HepG2 (cell line): ENCODE results near the gene TBC1D22A. TPM values are rescaled to one million over a fixed set of nuclear protein-coding genes. Genes with fewer than 3 reads are reported as not detected.

ENCODE experiments used
- ASH2L ChIP-seq: fragments of 300-600, 200-600 bp; sonication (generic); IDR thresholded peaks from 2 replicates; pipeline ENCODE4 v1.7.0; 2017; ENCODE audit warnings: low read depth, mild to moderate bottlenecking, moderate library complexity, mixed read lengths, low read length; ENCODE audit not compliant: insufficient read length
- KLF16 ChIP-seq, 2 experiments: sonication (generic) in 1 of 2; formaldehyde crosslinking in 1 of 2; IDR thresholded peaks; 2 replicates each; pipeline versions ENCODE4 v1.6.1 to v1.8.0; 2016 to 2023; ENCODE audit warnings: missing genetic modification reagents in 2 of 2, missing compliant biosample characterization in 1 of 2
- RNF2 ChIP-seq: fragments of 450-650 bp; conservative IDR thresholded peaks from 2 replicates; pipeline ENCODE4 v1.6.1; 2016; ENCODE audit warnings: low read depth
- RNF219 ChIP-seq: sonication (generic); formaldehyde crosslinking; IDR thresholded peaks from 2 replicates; pipeline ENCODE4 v1.5.0; 2020; ENCODE audit warnings: mild to moderate bottlenecking, missing genetic modification reagents
- SCMH1 ChIP-seq: sonication (generic); formaldehyde crosslinking; IDR thresholded peaks from 2 replicates; pipeline ENCODE4 v1.9.0; 2021; ENCODE audit warnings: missing genetic modification reagents, mild to moderate bottlenecking, borderline replicate concordance
- SMAD9 ChIP-seq: sonication (generic); formaldehyde crosslinking; IDR thresholded peaks from 2 replicates; pipeline ENCODE4 v1.5.1; 2020; ENCODE audit warnings: mild to moderate bottlenecking, missing genetic modification reagents
- STAT6 ChIP-seq: sonication (generic); formaldehyde crosslinking; IDR thresholded peaks from 2 replicates; pipeline ENCODE4 v1.4.0; 2020; ENCODE audit warnings: missing genetic modification reagents, mild to moderate bottlenecking, borderline replicate concordance
- TCF12 ChIP-seq, 2 experiments: fragments of 450-650 bp in 1 of 2; sonication (generic) in 1 of 2; formaldehyde crosslinking in 1 of 2; IDR thresholded peaks; 2 replicates each; pipeline versions ENCODE4 v1.6.1 to v1.8.0; 2017 to 2022; ENCODE audit warnings: antibody characterized with exemption in 1 of 2, mild to moderate bottlenecking in 1 of 2, missing genetic modification reagents in 1 of 2, moderate library complexity in 1 of 2
- TCF7 ChIP-seq: sonication (generic); IDR thresholded peaks from 2 replicates; pipeline ENCODE4 v1.6.1; 2016; ENCODE audit warnings: antibody characterized with exemption, low read depth
- WIZ ChIP-seq: sonication (generic); formaldehyde crosslinking; IDR thresholded peaks from 2 replicates; pipeline ENCODE4 v1.5.1; 2020; ENCODE audit warnings: mild to moderate bottlenecking, missing genetic modification reagents
- ZNF207 ChIP-seq: fragments of 450-650 bp; IDR thresholded peaks from 2 replicates; pipeline ENCODE4 v1.6.1; 2016; ENCODE audit warnings: antibody characterized with exemption, borderline replicate concordance
- ZNF275 ChIP-seq: sonication (generic); formaldehyde crosslinking; IDR thresholded peaks from 2 replicates; pipeline ENCODE4 v1.8.0; 2022; ENCODE audit warnings: missing genetic modification reagents, mild to moderate bottlenecking, inconsistent platforms, borderline replicate concordance
- ZNF280B ChIP-seq: sonication (generic); formaldehyde crosslinking; IDR thresholded peaks from 2 replicates; pipeline ENCODE4 v1.5.0; 2020; ENCODE audit warnings: missing genetic modification reagents, mild to moderate bottlenecking, borderline replicate concordance
- ZNF512B ChIP-seq: sonication (generic); formaldehyde crosslinking; IDR thresholded peaks from 2 replicates; pipeline ENCODE4 v1.5.1; 2020; ENCODE audit warnings: missing genetic modification reagents, mild to moderate bottlenecking, borderline replicate concordance
- ZNF766 ChIP-seq: sonication (generic); formaldehyde crosslinking; IDR thresholded peaks from 2 replicates; pipeline ENCODE4 v1.5.0; 2020; ENCODE audit warnings: missing genetic modification reagents, borderline replicate concordance
- polyA plus RNA-seq, 8 experiments: library from polyadenylated mRNA; depleted of rRNA in 3 of 8; stranded (reverse) in 7 of 8; unstranded in 1 of 8; fragments of >200 nt; fragmentation: Illumina TruSeq in 4 of 8; extraction: Trizol in 4 of 8; gene quantifications; 2 replicates each; pipeline versions ENCODE4 v1.2.1 to v1.2.3, GENCODE V29; 2011 to 2016; ENCODE audit warnings: low read depth in 4 of 8, missing spikeins in 1 of 8, mixed read lengths in 1 of 8; ENCODE audit not compliant: insufficient read depth in 1 of 8
- total RNA-seq, 5 experiments: library from RNA; depleted of rRNA; stranded (reverse); fragments of >200 nt; fragmentation: Illumina TruSeq; extraction: Trizol; gene quantifications; 2 replicates each; pipeline ENCODE4 v1.2.3, GENCODE V29; 2016; ENCODE audit warnings: low read depth in 1 of 5

Gene TBC1D22A
- total and polyA plus RNA-seq, 2 of the 13 experiments (the other 11 are each of a cell fraction or from before 2014, with no cell fraction given) = 17.3 to 18.0 TPM

GRCh38 chr22:46739094-46739870 lies 23.2 kb upstream of the TBC1D22A start (continued):
- TF ChIP-seq ZNF280B (CRISPR knock-in tag) (peak; percentile 53; the same call in 1 of the 2 replicates), ZNF275 (CRISPR knock-in tag) (no peak), WIZ (CRISPR knock-in tag) (no peak), KLF16 (CRISPR knock-in tag; IDR thresholded peaks at IDR 0.05) (0 out of 4 replicates have a peak, but pooled peaks of 1 of the 2 experiments have one; percentile 9), RNF219 (CRISPR knock-in tag) (no peak), RNF2 (no peak), TCF7 (no peak), ZNF512B (CRISPR knock-in tag) (0 out of 2 replicates have a peak, but pooled peaks have one; percentile 19), ZNF766 (CRISPR knock-in tag) (no peak), ASH2L (no peak), SMAD9 (CRISPR knock-in tag) (no peak), ZNF207 (no peak), SCMH1 (CRISPR knock-in tag) (no peak), STAT6 (no peak), TCF12 (IDR thresholded peaks at IDR 0.05) (no peak), TCF12 (CRISPR knock-in tag; IDR thresholded peaks at IDR 0.05) (no peak)
